Neuronal stem cell (in vitro differentiated cells): ENCODE data around the gene GLRX.
"Not testable (repeated sequence)": the region's sequence is repeated elsewhere in the genome, so short reads cannot be mapped to it uniquely, and the experiment has no call there.

ENCODE experiments used
- DNase-seq: peaks from one replicate; pipeline ENCODE4 v3.0.0-alpha.2; 2013; ENCODE audit warnings: low spot score
- H2AFZ ChIP-seq: one replicate; pipeline ENCODE4 v1.6.1; 2013; ENCODE audit warnings: mild to moderate bottlenecking, low read length, inconsistent platforms
- H2AK5ac ChIP-seq: 2 replicates; pipeline ENCODE4 v1.6.1; 2013; ENCODE audit warnings: low read depth, mild to moderate bottlenecking, inconsistent platforms, low read length, moderate library complexity, mixed read lengths
- H2BK120ac ChIP-seq: 2 replicates; pipeline ENCODE4 v1.6.1; 2013; ENCODE audit warnings: low read depth, mild to moderate bottlenecking, inconsistent platforms, low read length, moderate library complexity, mixed read lengths
- H2BK12ac ChIP-seq: one replicate; pipeline ENCODE4 v1.6.1; 2013; ENCODE audit warnings: low read length, inconsistent platforms
- H2BK15ac ChIP-seq: 2 replicates; pipeline ENCODE4 v1.6.1; 2013; ENCODE audit warnings: mild to moderate bottlenecking, low read length, inconsistent platforms, mixed read lengths
- H2BK5ac ChIP-seq: one replicate; pipeline ENCODE4 v1.6.1; 2013; ENCODE audit warnings: inconsistent platforms, mild to moderate bottlenecking, low read length, moderate library complexity
- H3K14ac ChIP-seq: one replicate; pipeline ENCODE4 v1.6.1; 2013; ENCODE audit warnings: low read length, inconsistent platforms
- H3K18ac ChIP-seq: 2 replicates; pipeline ENCODE4 v1.6.1; 2013; ENCODE audit warnings: low read length, inconsistent platforms
- H3K23ac ChIP-seq: 2 replicates; pipeline ENCODE4 v1.6.1; 2013; ENCODE audit warnings: low read depth, mild to moderate bottlenecking, mixed read lengths, low read length, inconsistent platforms; ENCODE audit not compliant: poor library complexity
- H3K27ac ChIP-seq: replicated peaks from 3 replicates; pipeline ENCODE4 v1.5.1; 2013; ENCODE audit warnings: low read length, inconsistent platforms
- H3K27me3 ChIP-seq, 3 experiments: 2 replicates each; pipeline ENCODE4 v1.6.1; 2013; ENCODE audit warnings: low read length in 3 of 3, mild to moderate bottlenecking in 2 of 3, inconsistent platforms in 1 of 3, low read depth in 1 of 3, mixed read lengths in 1 of 3, moderate library complexity in 1 of 3; ENCODE audit not compliant: control insufficient read depth in 3 of 3, insufficient read depth in 3 of 3
- H3K36me3 ChIP-seq, 2 donors: replicated peaks in 1 of 2; 2 replicates each; pipeline ENCODE4 v1.6.1; 2013; ENCODE audit warnings: low read length in 2 of 2; ENCODE audit not compliant: control insufficient read depth in 2 of 2, insufficient read depth in 2 of 2
- H3K4ac ChIP-seq: 2 replicates; pipeline ENCODE4 v1.6.1; 2013; ENCODE audit warnings: inconsistent platforms, mild to moderate bottlenecking, low read length, moderate library complexity
- H3K4me1 ChIP-seq, 2 donors: 1 replicate in 1 of 2; 2 replicates in 1 of 2; pipeline ENCODE4 v1.6.1; 2013; ENCODE audit warnings: low read length in 2 of 2, low read depth in 1 of 2; ENCODE audit not compliant: control insufficient read depth in 2 of 2, insufficient read depth in 1 of 2
- H3K4me2 ChIP-seq: one replicate; pipeline ENCODE4 v1.6.1; 2013; ENCODE audit warnings: mild to moderate bottlenecking, low read length, inconsistent platforms; ENCODE audit not compliant: insufficient read depth, poor library complexity, severe bottlenecking
- H3K4me3 ChIP-seq, 2 donors: 2 replicates each; pipeline ENCODE4 v1.5.1; 2013; ENCODE audit warnings: low read length in 2 of 2, mild to moderate bottlenecking in 2 of 2, inconsistent platforms in 1 of 2, moderate library complexity in 1 of 2
- H3K79me1 ChIP-seq: one replicate; pipeline ENCODE4 v1.6.1; 2013; ENCODE audit warnings: low read depth, mild to moderate bottlenecking, inconsistent platforms, low read length, moderate library complexity
- H3K9ac ChIP-seq: one replicate; pipeline ENCODE4 v1.6.1; 2013; ENCODE audit warnings: mild to moderate bottlenecking, low read depth, low read length, inconsistent platforms; ENCODE audit not compliant: poor library complexity
- H3K9me3 ChIP-seq, 2 donors: replicated peaks in 1 of 2; 2 replicates each; pipeline versions ENCODE3 to v1.6.1; 2013; ENCODE audit warnings: low read length in 2 of 2, mild to moderate bottlenecking in 2 of 2, inconsistent platforms in 1 of 2, low read depth in 1 of 2, mixed read lengths in 1 of 2, moderate library complexity in 1 of 2; ENCODE audit not compliant: control insufficient read depth in 2 of 2, insufficient read depth in 1 of 2
- H4K8ac ChIP-seq: one replicate; pipeline ENCODE4 v1.6.1; 2013; ENCODE audit warnings: low read depth, mild to moderate bottlenecking, inconsistent platforms, low read length, moderate library complexity
- H4K91ac ChIP-seq: one replicate; pipeline ENCODE4 v1.6.1; 2013; ENCODE audit warnings: low read length, low read depth, mild to moderate bottlenecking, inconsistent platforms; ENCODE audit not compliant: poor library complexity
- WGBS, 2 donors: extraction: QIAGEN DNeasy Blood & Tissue Kit; methylation state at CpG; one replicate each; pipeline ENCODE4 v1.1.7; 2013; ENCODE audit warnings: missing lambda C conversion rate in 2 of 2, mixed read lengths in 1 of 2; ENCODE audit not compliant: insufficient read length in 2 of 2, insufficient replicate concordance in 1 of 2; ENCODE audit errors: extremely low coverage in 2 of 2; 5-methylcytosine and 5-hydroxymethylcytosine counted together

GLRX gene

DNA sequence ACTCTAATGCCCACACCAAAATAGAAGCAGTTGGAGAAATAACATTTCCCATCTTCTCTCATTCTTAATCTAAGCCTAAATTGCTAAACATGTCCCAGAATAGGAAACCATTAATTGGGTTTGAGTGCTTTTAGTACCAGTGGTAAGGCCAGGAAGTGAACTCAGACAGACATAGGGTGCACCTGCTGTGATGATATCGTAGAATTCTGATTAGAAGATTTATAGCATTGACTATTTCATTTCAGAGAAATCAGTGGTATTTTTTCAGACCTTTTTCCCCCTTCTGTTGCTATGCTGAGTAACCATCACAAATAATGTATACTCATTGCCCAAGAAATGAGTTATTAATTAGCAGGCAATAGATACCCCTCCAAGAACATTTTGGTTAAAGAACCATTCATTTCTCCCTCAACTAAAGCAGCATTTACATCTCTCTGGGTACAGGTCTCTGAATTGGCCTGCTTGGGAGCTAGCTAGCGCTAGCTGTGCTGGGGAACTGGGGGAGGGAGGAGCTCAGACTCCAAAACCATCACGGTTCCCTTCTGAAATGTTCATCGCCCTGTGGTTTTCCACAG lies 7.3 kb downstream of the GLRX start:
- Histone ChIP-seq H4K8ac (no peak overlapping the region), H3K79me1 (peaks cover 2% of the 10 kb centered on the region), H2AFZ (no peak overlapping the region), H3K36me3 (no peaks in the 10 kb centered on the region), H3K4me1 (peaks cover 11 to 15% of the 10 kb centered on the region in 2 donors), H2BK15ac (no peak overlapping the region), H3K9me3 (no peaks in the 10 kb centered on the region), H2BK12ac (no peak overlapping the region), H4K91ac (no peak overlapping the region), H3K18ac (no peak overlapping the region), H3K4me2 (no peak overlapping the region), H3K23ac (no peak overlapping the region), H3K4me3 (no peak overlapping the region), H3K14ac (no peak overlapping the region), H3K27me3 (no peaks in the 10 kb centered on the region), H3K4ac (no peak overlapping the region), H2BK5ac (no peak overlapping the region), H3K9ac (no peak overlapping the region), H3K27ac (no peak overlapping the region), H2BK120ac (no peak overlapping the region), H2AK5ac (no peak overlapping the region)
- DNase-seq, result no peak
- no CpG with 5 or more reads among the region's 4 CpGs for WGBS, 2 donors

- not testable (repeated sequence) for H3K9ac ChIP-seq, H3K18ac ChIP-seq, H3K79me1 ChIP-seq, H3K27me3 ChIP-seq, H3K27ac ChIP-seq, H3K23ac ChIP-seq, H2AFZ ChIP-seq, H3K36me3 ChIP-seq, H3K9me3 ChIP-seq, H2BK12ac ChIP-seq, H2BK15ac ChIP-seq, H4K8ac ChIP-seq, H2BK120ac ChIP-seq, DNase-seq, H2AK5ac ChIP-seq, H2BK5ac ChIP-seq, H3K4me3 ChIP-seq, H4K91ac ChIP-seq, H3K14ac ChIP-seq, H3K4ac ChIP-seq, H3K4me2 ChIP-seq
- no CpG with 5 or more reads among the region's 8 CpGs for WGBS, 2 donors
- peaks cover 9 to 19% of the 10 kb centered on the region in 2 donors for H3K4me1 ChIP-seq
Observed at GRCh38 chr5:95813035-95813434, 9.5 kb downstream of the GLRX start.

DNA sequence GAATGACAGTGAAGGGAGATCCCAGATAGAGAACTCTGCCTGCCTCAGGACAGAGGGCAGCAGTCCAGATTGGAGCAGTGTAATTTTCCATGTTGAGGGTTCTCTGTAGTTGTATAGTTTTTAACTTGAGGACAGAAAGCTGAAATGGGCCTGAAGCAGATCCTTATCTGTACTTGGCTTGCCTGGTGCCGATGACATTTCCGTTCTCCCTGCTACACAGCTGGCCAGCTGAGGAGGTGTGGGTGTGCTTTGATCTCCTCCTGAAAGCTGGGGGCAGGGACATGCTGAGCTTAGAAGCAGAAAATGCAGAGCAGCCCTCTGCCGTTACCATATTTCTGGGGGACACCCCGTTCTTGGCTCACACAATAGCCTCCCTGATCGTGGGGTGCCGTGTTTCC lies 10.5 kb downstream of the GLRX start:
- no peak overlapping the region for H2BK120ac ChIP-seq
- peak overlapping the region; percentile 67 for H3K14ac ChIP-seq
- H3K4me1 ChIP-seq, result peaks cover 4 to 14% of the 10 kb centered on the region in 2 donors
- DNase-seq, result no peak
- no peak overlapping the region for H3K4me3 ChIP-seq
- H3K27me3 ChIP-seq, result no peaks in the 10 kb centered on the region
- no CpG with 5 or more reads among the region's 6 CpGs for WGBS, 2 donors
- H3K79me1 ChIP-seq, result no peaks in the 10 kb centered on the region
- peak overlapping the region; percentile 77 for H2AK5ac ChIP-seq
- H4K91ac ChIP-seq, result no peak overlapping the region
- no peak overlapping the region for H2BK15ac ChIP-seq
- no peak overlapping the region for H2BK12ac ChIP-seq
- no peak overlapping the region for H2AFZ ChIP-seq
- no peaks in the 10 kb centered on the region for H3K9me3 ChIP-seq
- no peak overlapping the region for H3K27ac ChIP-seq
- H3K23ac ChIP-seq, result no peak overlapping the region
- peak overlapping the region; percentile 11 for H3K18ac ChIP-seq
- peak overlapping the region; percentile 25 for H4K8ac ChIP-seq
- H2BK5ac ChIP-seq, result no peak overlapping the region
- no peak overlapping the region for H3K9ac ChIP-seq
- H3K36me3 ChIP-seq, result no peaks in the 10 kb centered on the region
- no peak overlapping the region for H3K4me2 ChIP-seq
- H3K4ac ChIP-seq, result no peak overlapping the region

- H3K14ac ChIP-seq, H2AFZ ChIP-seq, H2BK5ac ChIP-seq, H3K79me1 ChIP-seq, H4K91ac ChIP-seq, H4K8ac ChIP-seq, H2BK12ac ChIP-seq, H3K27me3 ChIP-seq, DNase-seq, H3K4me2 ChIP-seq, H3K4me3 ChIP-seq, H3K9ac ChIP-seq, H3K4ac ChIP-seq, H2AK5ac ChIP-seq, H3K23ac ChIP-seq, H3K18ac ChIP-seq, H2BK120ac ChIP-seq, H3K27ac ChIP-seq, H2BK15ac ChIP-seq, H3K9me3 ChIP-seq, H3K36me3 ChIP-seq: not testable (repeated sequence)
- WGBS, 2 donors, result no CpG with 5 or more reads among the region's 13 CpGs
- peaks cover 4 to 14% of the 10 kb centered on the region in 2 donors for H3K4me1 ChIP-seq
Observed at GRCh38 chr5:95811461-95812073, 11.0 kb downstream of the GLRX start.
